NCI-H446 (cell line): ENCODE measurements around the gene ARHGAP42.
"Not testable (repeated sequence)": the region's sequence is repeated elsewhere in the genome, so short reads cannot be mapped to it uniquely, and the experiment has no call there.

Source experiments
- DNase-seq, 2 experiments: peaks; one replicate each; lab custom pipeline; 2025; lab: John Stamatoyannopoulos, UW

The ARHGAP42 gene

DNA sequence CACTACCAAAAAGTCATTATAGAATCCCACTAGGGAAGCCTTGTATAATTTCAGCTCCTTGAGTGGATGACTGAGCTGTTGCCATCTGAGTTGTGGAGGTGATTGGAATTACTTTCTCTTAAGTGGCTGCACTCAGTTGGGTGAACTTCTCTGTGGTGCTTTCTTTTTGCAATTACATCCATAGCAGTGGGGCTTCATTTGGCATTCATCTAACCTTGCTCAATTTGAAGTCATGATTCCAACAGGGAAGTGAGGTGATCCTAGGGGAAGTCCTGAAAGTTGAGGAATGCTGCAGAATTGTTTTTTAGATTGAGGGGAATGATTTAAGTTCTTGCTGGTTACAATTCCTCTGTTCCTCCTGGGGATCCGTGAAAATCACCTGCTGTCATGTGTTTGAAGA lies 39.6 kb downstream of the ARHGAP42 start:
- no peak for DNase-seq

DNA sequence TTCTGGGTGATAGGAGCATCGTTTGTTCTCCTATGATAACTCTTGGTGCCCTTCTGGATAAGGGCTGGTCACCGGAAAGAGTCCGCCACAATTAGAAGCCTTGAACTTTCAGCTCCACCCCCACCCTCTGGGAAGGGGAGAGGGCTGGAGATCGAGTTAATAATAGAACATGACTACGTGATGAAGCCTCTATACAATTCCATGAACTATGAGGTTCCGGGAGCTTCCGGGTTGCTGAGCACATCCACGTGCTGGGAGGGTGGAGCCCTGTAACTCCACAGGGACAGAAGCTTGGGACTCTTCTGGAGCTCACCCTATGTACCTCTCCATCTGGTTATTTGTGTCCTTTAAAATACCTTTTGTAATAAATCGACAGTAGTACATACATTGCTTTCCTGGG lies 40.3 kb downstream of the ARHGAP42 start:
- no peak for DNase-seq

DNA sequence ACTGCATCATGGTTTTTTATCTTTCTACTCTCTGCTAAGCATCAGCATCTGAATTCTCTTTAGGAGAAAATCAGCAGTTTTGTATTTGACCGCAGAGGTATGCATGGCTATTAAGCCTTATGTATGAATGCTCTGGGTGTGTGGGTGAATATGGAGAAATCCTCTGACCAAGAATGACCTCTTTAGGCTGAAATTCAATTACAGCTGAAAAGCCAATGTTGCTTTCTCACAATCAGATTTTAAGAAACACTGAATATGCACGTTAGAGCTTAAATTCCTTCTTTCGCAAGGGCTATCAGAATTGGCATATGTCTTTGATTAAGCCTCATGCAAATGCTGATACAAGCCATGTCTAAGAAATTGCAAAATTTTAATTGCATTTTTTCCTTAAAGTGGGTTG lies 43.2 kb downstream of the ARHGAP42 start:
- DNase-seq = no peak

DNA sequence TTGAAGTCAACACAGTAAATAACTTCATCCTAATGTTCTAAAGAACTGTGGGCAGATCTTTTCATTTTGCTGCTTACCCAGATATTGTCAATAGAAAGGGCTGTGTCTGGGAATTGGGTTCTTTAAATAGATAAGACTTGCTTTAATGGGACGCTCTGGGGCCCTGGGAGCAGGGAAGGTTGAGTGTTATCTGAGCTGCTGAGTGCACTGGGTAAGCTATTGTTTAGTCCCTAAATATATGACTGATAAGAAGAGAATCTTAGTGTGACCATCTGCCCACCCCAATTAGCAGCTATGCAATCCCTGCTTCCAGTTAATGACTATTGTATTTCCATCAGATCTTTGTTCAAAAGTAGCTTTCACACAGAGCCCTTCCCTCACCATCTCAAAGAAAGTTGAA lies 44.4 kb downstream of the ARHGAP42 start:
- DNase-seq = no peak

DNA sequence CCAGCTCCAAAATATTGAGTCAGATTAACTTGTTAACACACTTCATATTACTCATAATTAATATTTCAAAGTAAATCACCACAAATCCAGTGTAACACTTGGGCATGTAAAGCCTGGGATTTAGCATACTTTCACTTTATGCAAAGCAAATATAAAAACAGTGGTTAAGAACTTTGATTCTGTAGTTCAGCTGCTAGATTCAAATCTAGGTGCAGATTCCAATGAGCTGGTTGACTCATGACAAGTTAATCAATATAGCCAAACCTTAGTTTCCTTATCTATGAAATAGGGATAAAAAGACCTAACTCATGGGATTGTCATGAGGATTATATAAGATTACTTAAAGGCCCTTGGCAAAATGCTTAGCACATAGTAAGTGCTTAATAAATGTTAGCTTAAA lies 45.9 kb downstream of the ARHGAP42 start:
- no peak for DNase-seq

DNA sequence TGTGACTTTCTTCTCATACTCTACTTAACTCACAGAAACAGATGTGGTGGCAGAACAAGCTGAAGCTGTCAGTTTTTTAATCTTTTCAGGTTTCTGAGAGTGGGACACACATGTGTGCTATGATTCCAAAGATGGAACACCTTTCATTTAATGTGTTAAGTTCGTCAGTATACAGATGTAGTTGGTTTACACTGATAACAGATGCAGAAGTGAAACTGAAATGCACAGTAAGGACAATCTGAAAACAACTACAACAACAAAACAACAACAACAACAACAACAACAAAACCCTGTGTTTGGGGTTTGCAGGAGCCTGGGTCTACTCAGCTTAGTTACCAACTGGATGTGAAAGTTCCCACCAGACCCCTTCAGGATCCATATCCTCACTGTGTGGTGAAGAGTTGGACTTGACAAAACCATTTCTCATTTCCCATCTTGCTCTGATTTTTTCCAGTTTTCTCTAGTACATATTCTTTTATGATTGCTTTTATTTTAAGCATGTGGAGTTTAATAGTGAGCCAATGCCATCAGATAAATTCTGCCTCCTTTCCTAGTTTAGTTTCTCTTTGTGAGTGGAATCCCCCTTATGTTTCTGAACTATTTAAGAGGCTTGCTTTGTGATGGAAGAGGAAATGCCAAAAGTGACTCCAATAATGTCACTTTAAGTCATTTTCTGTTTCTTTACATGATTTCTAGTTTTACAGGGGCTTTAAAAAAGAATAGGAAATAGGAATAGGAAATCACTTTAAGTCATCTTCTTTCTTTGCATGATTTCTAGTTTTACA lies 47.8 kb downstream of the ARHGAP42 start:
- no peak for DNase-seq

DNA sequence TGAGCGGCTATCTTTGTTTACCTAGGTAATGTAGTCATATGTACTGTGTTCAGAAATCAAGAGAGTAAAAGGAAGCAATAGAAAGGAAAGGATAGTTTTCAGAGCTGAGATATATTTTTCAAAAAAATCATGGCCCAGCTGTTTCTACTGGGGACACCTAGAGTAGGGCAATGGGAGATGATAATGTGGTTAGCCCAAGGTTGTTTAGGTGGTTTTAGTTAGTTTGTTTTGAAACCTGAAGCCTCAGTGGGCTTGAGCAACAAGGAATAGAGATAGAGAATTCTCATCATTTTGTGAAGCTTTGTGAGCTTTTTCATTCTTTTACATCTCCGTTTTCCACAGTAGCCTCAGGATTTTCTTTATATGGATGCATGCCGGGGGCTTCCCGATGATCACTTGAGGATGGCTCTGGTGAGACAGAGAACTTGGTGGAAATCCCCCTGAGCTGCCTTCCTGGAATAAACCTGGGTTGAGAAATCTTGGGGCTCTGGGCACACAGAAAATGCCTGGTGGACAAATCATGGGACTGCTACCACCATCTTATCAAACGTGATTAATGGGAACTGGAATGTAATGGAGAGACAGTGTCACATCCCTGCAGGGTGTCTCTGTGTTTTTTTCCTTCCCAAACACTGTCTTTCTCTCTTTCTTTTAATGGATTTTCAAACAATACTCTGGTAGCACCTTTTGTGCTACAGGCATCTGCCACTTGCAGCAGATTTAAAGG lies 49.0 kb downstream of the ARHGAP42 start:
- no peak for DNase-seq

DNA sequence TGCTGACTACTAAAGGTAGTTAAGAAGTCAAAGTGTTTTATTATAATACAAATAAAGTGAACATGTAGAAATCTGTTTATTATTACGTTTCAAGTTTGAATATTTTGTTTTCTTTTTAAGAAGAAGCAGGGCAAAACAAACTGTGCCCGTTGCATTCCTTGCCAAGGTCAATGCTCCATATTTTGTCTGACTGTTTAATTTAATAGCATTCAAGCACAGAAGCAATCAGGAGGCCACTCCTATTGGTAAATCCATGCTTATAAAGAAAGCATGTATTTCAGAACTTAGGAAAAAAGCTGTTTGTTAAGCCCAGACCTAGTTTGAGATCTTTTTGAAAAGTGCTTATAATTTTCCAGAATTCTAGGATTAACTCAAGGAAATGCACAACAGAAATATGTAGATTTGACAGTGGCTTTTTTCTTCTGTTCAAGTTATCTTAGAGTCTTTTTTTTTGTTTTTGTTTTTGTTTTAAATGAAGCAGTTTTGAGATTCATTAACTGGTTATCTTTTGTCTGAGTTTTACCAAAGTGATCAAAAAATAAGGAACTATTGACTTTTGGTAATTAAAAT lies 51.7 kb downstream of the ARHGAP42 start:
- no peak for DNase-seq

DNA sequence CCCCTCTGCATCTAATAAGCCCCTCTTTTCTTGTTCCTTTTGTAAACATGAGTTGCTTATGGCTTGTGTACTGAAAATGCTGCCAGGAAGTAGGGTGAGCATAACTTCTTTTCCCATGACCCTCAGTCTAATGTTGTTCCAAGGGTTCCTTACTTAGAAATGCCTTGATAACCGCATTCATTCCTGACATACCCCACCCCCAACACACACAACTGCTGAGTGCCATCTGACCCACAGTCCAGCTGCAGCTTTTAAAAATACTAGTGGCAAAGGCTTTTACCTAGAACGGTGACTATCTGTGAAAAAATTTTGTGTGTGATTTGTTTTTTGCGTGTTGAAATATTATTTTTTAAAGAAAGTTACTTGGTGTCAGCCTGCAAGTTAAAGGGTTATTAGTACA lies 52.6 kb downstream of the ARHGAP42 start:
- no peak for DNase-seq

DNA sequence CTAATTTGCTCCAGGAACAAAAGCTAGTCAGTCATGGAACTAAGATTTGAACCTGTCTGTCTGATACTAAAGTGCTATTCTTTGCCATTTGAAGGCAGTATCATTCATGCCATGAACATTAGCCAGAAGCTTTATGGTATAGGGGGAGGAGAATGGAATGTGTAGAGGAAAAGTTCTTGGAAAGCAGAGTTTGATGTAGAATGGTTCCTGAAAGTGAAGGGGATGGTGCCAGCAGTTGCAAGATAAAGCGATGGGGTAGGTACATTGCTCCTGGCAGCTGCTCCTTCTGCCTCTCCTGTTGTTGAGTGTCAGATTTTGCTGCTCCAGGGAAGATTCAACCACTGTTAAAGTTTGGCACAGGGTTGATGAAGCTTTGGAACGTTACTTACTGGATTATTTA lies 53.4 kb downstream of the ARHGAP42 start:
- DNase-seq = no peak

DNA sequence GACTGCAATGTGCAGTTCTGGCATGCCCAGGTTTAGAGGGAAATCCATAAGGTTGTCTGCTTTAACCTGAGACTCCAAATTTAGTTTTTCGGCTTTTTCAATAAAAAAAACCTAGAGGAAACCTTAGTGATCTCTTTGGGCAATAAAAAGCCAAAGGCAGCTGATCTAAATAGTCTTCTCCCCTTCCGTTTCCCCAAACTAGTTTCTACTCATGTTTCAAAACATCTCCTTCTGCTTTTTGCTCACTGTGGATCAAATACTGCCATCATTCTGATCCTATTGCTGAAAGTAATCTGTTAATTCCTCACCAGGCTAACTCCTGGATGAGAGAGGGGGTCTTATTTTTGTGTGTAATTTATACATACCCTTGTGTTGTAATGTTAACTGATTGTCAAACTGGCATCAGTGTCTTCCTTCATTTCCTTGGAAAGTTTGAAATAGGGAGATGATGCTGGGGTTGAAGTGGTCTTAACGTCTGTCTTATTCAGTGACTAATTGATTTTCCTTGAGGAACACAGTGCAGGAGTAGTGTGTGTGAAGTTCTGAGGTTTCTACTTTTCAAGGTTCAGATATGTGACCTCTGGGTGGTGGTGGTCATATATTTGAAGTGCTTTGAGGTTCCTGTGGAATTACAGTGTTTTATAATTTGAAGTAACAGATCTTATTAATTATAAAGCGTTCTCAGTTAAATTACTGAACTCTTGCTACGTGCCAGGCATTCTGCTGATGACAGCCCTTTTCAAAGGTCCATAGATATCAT lies 55.0 kb downstream of the ARHGAP42 start:
- DNase-seq = no peak

DNA sequence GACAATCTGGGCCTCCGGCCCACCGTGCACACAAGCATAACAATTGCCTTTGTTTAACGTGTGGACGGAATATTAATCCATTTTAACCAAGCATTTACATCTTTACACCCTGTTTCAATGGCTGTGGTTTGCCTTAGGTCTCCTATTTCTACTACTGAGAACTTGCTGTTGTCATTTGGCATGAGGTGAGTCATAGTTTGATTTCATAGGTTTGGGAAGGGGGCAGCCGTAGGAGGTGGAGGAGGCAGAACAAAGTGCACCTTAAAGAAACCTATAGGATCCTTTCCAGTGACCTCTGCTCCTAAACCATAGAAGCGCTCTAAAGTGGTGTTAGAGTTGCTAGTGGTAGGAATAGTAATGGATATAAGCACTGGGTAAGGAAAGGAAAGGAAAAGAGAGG lies 59.4 kb downstream of the ARHGAP42 start:
- no peak for DNase-seq

DNA sequence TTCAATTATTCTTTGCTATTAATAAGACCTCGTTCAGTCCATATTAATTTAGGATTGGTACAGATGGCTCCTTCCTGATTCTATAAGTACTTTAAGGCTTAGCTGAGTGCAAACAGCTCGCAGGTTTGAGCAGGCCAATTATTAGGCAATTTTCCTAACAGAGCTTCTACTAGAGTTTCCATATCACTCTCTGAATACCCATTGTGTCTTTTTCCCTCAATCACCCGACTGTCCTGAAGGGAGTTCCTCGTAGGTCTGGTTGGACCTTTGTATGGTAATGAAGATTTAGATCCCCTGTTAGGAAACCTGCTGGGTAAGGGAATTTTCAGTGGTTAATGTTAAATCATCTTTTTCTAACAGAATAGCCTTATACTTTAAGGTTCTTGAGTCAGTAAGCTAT lies 61.1 kb downstream of the ARHGAP42 start:
- no peak for DNase-seq

DNA sequence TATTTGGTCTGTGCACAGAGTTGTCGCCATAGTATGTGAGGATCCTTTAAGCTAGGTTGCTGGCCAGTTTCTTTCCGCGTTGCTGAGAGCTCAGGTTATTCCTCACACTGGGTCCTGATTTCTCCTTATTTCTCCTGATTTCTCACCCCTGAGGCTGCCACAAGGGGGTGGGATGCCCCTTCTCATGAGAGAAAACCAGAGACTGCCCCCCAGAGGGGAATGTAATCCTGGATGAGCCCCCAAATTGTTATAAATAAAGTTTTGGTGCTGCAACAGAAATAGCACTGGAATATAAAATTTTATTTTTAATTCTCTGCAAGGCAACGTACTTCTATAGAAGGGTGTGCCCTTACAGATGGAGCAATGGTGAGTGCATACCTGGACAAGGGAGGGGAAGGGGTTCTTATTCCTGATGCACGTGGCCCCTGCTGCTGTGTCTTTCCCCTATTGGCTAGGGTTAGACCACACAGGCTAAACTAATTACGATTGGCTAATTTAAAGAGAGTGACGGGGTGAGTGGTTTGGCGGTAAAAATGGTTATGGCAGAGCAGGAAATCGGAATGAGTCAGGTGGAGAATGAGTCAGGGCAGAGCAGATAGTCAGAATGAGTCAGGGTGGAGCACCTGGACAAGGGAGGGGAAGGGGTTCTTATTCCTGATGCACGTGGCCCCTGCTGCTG lies 62.9 kb downstream of the ARHGAP42 start:
- DNase-seq = not testable (repeated sequence)

DNA sequence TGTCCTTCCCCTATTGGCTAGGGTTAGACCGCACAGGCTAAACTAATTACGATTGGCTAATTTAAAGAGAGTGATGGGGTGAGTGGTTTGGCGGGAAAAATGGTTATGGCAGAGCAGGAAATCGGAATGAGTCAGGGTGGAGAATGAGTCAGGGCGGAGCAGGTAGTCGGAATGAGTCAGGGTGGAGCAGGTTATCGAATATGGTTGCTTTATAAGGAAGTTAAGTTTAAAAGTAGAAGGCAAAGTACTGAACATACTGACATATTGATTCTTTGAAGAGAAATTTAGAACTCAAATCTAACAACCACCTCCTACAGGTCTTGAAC lies 63.4 kb downstream of the ARHGAP42 start:
- not testable (repeated sequence) for DNase-seq

DNA sequence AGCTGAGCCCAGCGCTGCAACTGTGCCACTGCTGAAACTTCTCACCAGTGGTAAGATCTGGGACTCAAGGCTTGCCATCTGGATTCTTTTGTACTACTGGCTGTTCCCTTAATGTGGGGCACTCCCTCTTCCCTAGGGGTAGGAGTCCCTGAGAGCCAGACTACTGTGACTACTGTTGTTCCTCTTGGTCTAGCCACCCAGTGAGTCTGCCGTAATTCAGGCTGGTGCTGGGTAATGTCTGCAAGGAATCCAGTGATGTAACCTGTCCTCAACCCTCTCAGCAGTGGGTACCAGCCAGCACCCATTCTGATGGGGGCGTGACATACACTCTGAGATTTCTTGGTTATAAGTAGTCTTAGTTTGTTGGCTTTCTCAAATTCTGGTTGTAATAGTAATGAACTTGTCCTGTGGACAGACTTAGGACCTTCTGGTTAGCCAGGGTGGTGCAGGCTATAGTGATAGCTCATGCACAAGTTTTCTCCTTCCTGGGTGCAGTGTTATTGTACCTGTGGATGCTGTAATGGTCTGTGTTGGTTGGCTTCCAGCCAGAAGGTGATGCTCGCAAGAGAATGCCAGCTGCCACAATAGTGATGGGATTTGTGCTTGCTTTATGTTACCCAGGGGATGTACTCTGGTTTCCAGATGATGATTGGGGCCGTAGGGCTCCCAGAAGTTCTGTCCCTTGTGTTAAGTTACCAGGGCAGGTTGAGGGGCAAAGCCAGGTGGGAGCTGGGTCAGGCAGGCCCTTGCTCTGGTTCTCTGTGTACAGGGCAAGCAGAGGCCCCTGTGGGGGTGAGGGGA lies 65.5 kb downstream of the ARHGAP42 start:
- DNase-seq = no peak

DNA sequence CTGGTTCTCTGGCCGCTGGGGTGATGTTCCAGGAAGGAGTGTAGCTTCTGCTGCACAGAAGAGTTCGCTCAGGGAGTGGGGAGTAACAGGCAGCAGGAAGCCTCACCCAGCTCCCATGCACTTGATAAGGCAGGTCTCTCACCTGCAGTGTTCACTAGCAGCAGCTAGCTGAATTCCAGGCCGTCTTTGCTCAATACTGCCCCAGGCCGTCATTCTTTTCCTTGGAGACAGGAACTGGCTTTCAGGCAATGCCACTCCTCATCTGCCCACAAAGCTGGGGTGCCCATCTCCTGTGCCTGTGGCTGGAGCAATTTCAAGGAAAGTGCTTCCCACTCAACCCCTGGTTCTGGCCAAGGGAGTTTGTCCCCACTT lies 66.1 kb downstream of the ARHGAP42 start:
- DNase-seq = no peak

DNA sequence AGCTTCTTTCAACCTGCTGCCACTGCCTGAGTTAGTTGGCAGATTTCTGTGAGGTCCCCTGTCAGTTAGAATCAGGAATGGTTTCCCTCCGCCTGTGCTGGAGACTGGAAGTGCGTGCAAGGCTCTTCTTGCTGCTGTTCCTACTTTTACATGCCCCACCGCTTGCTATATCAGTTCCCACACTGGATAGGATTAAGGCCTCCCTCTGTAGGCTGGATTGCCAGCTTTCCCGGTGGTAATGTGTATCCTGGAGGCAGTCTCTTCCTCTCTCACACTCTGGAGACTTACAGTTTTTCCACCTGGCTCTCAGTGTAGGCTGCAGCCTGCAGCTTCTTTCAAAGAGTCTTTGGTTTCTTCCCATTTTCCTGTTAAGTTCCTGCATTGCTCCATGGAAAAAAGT lies 66.5 kb downstream of the ARHGAP42 start:
- DNase-seq = peak in 1 of 2 experiments; percentile 30

DNA sequence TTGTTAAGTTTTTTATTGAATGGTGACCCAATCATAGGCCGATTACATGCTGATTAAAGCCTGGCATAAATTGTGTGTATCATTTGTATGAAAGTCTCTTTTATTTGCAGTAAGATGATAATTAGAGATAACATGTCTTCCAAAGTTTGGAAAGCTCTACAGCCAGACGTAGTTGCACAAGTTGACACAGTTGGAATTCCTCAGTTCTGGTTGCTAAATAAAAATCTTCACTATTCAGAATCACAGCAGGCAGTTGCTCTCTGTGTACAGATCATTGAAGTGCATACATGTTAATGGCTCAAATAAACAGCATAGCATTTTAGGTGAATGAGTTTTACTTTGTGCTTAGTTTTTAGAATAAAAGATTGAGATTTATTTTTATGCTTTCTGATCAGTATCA lies 69.5 kb downstream of the ARHGAP42 start:
- peak in 1 of 2 experiments; percentile 30 for DNase-seq

DNA sequence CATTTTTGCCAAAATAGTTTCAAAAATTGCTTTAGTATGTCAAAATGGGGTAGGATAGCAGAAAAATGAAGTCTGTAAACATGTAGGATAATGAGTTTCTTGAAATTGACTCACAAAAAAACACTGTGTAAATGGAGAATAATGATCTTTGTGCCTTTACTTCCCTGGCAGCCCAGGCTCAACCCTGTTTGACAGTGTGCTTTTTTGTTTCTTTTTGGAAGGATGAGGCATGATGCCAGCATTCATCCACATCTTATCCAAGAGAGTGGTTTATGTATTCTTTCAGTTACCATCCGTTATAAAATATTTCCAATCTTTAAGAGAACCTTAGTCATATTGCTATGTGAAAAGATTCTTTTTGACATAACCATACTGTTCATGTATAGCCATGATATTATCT lies 70.6 kb downstream of the ARHGAP42 start:
- DNase-seq = peak in 1 of 2 experiments; percentile 25

DNA sequence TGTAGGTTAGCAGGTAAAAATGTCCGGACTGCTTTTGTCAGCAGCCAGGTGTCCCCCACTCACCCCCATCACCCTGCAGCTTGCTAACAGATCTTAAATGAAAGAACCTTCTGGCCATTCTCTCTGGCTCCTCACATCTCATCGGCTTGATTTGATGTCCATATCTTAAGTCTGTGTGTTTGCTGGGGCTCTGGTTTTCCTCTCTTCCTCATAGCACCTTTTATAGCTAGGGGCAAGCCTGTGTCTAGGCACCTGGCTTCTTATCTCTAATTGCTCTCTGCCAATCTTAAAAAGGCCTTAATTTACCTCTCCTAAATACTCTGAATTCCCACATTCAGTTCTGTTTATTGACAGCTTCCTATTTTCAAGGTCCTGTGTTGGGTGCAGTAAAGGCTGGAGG lies 72.0 kb downstream of the ARHGAP42 start:
- DNase-seq = no peak
